Activated CD4-positive, CD25-positive, alpha-beta regulatory T cell treated with anti-CD3 and anti-CD28 coated beads, Interleukin-2, amount 50 U/mL, for 16 hours (primary cell): ENCODE measurements around the gene CAMK2B.
A peak's percentile ranks its signal among the peaks of the same experiment; 100 is the strongest.
"Not testable (repeated sequence)": the region's sequence is repeated elsewhere in the genome, so short reads cannot be mapped to it uniquely, and the experiment has no call there.

Source experiments
- DNase-seq: peaks from one replicate; pipeline ENCODE4 v3.0.0-alpha.2; 2020; ENCODE audit warnings: low read depth, low spot score

Gene CAMK2B

GRCh38 chr7:44216521-44217222, 108.7 kb downstream of the CAMK2B start:
- DNase-seq = no peak

GRCh38 chr7:44216019-44216418, 109.4 kb downstream of the CAMK2B start:
- DNase-seq = no peak

- DNase-seq = no peak
These were observed 109.9 kb downstream of the CAMK2B start for GRCh38 chr7:44215531-44215930.

GRCh38 chr7:44213877-44214388, 111.5 kb downstream of the CAMK2B start:
- DNase-seq = no peak

GRCh38 chr7:44213206-44213876, 112.1 kb downstream of the CAMK2B start:
- DNase-seq = no peak

- no peak for DNase-seq
These were observed 112.7 kb downstream of the CAMK2B start for GRCh38 chr7:44212581-44213184.

GRCh38 chr7:44212018-44212417, 113.4 kb downstream of the CAMK2B start:
- DNase-seq = no peak

GRCh38 chr7:44211126-44211675, 114.2 kb downstream of the CAMK2B start:
- DNase-seq = no peak

- DNase-seq = no peak
These were observed 115.3 kb downstream of the CAMK2B start for GRCh38 chr7:44210107-44210506.

GRCh38 chr7:44208085-44208484, 117.3 kb downstream of the CAMK2B start:
- no peak for DNase-seq

GRCh38 chr7:44206008-44206407, 119.4 kb downstream of the CAMK2B start:
- no peak for DNase-seq

GRCh38 chr7:44201813-44202212, 123.6 kb downstream of the CAMK2B start:
- no peak for DNase-seq

- peak; percentile 91 for DNase-seq
These were observed 124.5 kb downstream of the CAMK2B start, which contains the start of gene YKT6 for GRCh38 chr7:44200699-44201461. YKT6 (plus strand) TSS chr7:44200978; CDS start chr7:44201136, 158 bp downstream.

- not testable (repeated sequence) for DNase-seq
These were observed 125.2 kb downstream of the CAMK2B start for GRCh38 chr7:44200163-44200562.

- DNase-seq = no peak
These were observed 127.9 kb downstream of the CAMK2B start for GRCh38 chr7:44197474-44197873.

GRCh38 chr7:44196450-44196872, 128.9 kb downstream of the CAMK2B start:
- no peak for DNase-seq

GRCh38 chr7:44195889-44196288, 129.5 kb downstream of the CAMK2B start:
- DNase-seq = no peak

GRCh38 chr7:44194562-44195145, 130.7 kb downstream of the CAMK2B start:
- no peak for DNase-seq

- DNase-seq = peak; percentile 3
These were observed 131.3 kb downstream of the CAMK2B start for GRCh38 chr7:44194069-44194468.

- no peak for DNase-seq
These were observed 132.2 kb downstream of the CAMK2B start for GRCh38 chr7:44193011-44193802.
